K562 treated with DMSO at 1 percent for 24 hours (cell line): ENCODE data around the gene LILRA1. TPM values are rescaled to one million over a fixed set of nuclear protein-coding genes. Genes with fewer than 3 reads are reported as not detected.

ENCODE experiments used
- total RNA-seq: library from RNA; unstranded; fragments of 300-600 nt; gene quantifications from 2 replicates; pipeline ENCODE4 v1.2.3, GENCODE V29; 2022; ENCODE audit warnings: low read depth; ENCODE audit not compliant: insufficient read depth

Gene LILRA1
- not detected in 2 replicates for total RNA-seq

DNA sequence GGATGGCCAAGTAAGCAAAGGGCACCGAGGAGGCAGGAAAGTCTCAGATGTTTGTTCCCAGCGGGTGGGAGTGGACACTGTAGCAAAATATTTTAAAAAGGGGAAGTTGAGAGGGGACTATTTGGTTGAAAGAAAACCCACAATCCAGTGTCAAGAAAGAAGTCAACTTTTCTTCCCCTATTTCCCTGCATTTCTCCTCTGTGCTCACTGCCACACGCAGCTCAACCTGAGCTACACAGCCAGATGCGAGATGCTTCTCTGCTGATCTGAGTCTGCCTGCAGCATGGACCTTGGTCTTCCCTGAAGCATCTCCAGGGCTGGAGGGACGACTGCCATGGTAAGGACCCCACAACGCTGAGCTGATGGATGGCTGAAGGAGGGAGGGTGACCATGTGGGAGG is at the start of gene LILRA1:
LILRA1 (plus strand) TSS at position 188 of the 400 bp plus-strand sequence. CDS start 613 bp downstream, outside the sequence.

GRCh38 chr19:54573330-54573872 is 20.0 kb upstream of the LILRA1 start, which contains the start of gene LILRA2:
Gene LILRA2 (plus strand): TSS chr19:54573790. CDS start chr19:54573879, 89 bp downstream.

DNA sequence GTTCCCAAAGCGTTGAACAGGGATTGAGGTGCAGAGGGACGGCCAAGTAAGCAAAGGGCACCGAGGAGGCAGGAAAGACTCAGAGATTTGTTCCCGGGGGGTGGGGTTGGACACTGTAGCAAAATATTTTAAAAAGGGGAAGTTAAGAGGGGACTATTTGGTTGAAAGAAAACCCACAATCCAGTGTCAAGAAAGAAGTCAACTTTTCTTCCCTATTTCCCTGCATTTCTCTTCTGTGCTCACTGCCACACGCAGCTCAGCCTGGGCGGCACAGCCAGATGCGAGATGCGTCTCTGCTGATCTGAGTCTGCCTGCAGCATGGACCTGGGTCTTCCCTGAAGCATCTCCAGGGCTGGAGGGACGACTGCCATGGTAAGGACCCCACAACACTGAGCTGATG is 36.8 kb downstream of the LILRA1 start, which contains the start of gene LILRB1:
LILRB1 (plus strand) TSS at position 223 of the 400 bp plus-strand sequence. CDS start 590 bp downstream, outside the sequence.

Other genes starting within 250 kb of the LILRA1 start
- gene LAIR1, start 228.7 kb upstream of the LILRA1 start, total RNA-seq = 1.3 and 1.7 TPM in 2 replicates
- gene TTYH1, start 178.2 kb upstream of the LILRA1 start, total RNA-seq = 0.22 TPM in 1 of 2 replicates, not detected in the other
- 122 and 127 TPM in 2 replicates for gene LENG8, start 144.4 kb upstream of the LILRA1 start, total RNA-seq
- gene LENG9, start 129.9 kb upstream of the LILRA1 start, total RNA-seq = 0.87 and 1.1 TPM in 2 replicates
- gene CDC42EP5, start 120.3 kb upstream of the LILRA1 start, total RNA-seq = 3.0 and 3.9 TPM in 2 replicates
- gene LAIR2, start 90.8 kb upstream of the LILRA1 start, total RNA-seq = not detected in 2 replicates
- 9.5 and 12.6 TPM in 2 replicates for gene LILRA2, start 19.8 kb upstream of the LILRA1 start, total RNA-seq
- gene LILRB1, start 36.9 kb downstream of the LILRA1 start, total RNA-seq = not detected in 2 replicates
- not detected in 2 replicates for gene LILRB4, start 69.4 kb downstream of the LILRA1 start, total RNA-seq
- gene KIR3DL3, start 130.8 kb downstream of the LILRA1 start, total RNA-seq = not detected in 2 replicates
- gene KIR2DL3, start 144.9 kb downstream of the LILRA1 start, total RNA-seq = not detected in 2 replicates
- gene KIR2DL1, start 176.2 kb downstream of the LILRA1 start, total RNA-seq = not detected in 2 replicates
- gene KIR2DL4, start 210.0 kb downstream of the LILRA1 start, total RNA-seq = not detected in 2 replicates
- not detected in 2 replicates for gene KIR3DL1, start 222.8 kb downstream of the LILRA1 start, total RNA-seq
- not detected in 2 replicates for gene KIR2DS4, start 239.0 kb downstream of the LILRA1 start, total RNA-seq